HG02763 (cell line): ENCODE results near the gene PDCD2L.
"Not testable (repeated sequence)": the region's sequence is repeated elsewhere in the genome, so short reads cannot be mapped to it uniquely, and the experiment has no call there.

Experiments
- ATAC-seq: cut with Tn5 transposase; IDR thresholded peaks from one replicate; pipeline ENCODE4 v1.9.1; 2021; ENCODE audit warnings: mild to moderate bottlenecking, moderate library complexity; ENCODE audit not compliant: unreplicated experiment

Gene PDCD2L, protein sequence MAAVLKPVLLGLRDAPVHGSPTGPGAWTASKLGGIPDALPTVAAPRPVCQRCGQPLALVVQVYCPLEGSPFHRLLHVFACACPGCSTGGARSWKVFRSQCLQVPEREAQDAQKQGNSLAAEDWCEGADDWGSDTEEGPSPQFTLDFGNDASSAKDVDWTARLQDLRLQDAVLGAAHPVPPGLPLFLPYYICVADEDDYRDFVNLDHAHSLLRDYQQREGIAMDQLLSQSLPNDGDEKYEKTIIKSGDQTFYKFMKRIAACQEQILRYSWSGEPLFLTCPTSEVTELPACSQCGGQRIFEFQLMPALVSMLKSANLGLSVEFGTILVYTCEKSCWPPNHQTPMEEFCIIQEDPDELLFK

DNA sequence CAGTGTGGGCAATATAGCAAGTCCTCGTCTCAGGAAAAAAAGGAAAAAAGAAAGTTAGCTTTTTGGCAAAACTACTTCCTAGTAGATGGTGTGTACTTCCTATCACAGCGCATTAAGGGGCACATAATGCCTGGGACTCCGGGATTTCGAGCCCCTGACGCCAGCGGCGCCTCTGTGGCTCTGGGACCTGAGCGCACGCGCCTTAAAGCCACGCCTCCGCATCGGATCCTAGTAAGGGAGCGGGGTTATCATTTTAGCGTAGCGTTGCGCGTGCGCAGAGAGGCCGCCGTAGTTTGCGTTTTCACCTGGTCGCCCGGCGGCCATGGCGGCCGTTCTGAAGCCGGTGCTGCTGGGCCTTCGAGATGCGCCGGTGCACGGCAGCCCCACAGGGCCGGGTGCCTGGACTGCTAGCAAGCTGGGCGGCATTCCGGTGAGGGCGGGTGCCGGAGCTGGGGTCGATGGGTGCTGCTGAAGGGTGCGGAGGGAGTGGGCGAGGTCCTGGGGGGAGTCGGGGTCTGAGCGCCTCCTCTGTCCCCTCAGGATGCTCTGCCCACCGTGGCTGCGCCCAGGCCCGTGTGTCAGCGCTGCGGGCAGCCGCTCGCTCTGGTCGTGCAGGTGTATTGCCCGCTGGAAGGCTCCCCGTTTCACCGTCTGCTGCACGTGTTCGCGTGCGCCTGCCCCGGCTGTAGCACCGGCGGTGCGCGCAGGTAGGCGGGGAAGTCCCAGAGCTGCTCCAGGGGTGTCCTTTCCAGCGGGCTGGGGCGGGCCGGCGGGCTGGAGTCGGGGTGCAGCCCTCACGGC is at the start of gene PDCD2L:
Gene PDCD2L (plus strand): TSS at position 291 of the 801 bp plus-strand sequence. CDS start 32 bp downstream, at position 323.
- peak; percentile 79 for ATAC-seq

DNA sequence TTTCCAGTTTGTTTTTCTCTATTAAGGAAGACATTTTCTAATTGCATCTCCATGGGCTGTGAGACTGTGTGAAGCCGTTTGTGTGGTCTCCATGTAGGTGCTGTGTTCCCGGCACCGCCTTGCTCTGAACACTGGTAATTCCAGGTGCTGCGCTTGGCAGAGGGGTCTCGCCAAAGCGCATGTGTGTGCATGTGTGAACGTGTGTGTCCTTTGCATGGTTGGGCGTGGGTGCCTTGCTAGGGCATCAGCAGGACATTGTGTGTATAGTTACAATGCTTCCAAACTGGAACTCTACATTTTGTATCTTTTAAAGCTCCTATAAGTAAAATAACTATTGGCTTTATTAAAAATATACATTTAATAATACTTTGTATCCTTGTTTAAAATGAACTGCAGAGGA is 49.0 kb upstream of the PDCD2L start:
- no peak for ATAC-seq

DNA sequence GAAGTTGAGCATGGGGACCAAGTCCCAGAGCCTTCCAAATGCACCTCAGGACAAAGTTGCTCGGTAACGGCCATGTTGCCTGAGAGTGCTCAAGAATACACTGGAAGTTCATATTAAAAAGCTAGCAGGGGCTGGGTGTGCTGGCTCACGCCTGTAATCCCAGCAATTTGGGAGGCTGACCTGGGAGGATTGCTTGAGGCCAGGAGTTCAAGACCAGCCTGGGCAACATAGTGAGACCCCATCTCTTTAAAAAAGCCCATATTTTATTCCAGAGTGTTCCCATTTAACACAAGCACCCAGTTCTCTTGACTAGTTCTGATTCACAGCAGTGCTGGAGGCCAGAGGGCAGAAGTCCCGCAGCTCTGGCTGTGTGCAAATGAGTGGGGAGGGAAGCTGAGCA is 47.3 kb upstream of the PDCD2L start:
- no peak for ATAC-seq

DNA sequence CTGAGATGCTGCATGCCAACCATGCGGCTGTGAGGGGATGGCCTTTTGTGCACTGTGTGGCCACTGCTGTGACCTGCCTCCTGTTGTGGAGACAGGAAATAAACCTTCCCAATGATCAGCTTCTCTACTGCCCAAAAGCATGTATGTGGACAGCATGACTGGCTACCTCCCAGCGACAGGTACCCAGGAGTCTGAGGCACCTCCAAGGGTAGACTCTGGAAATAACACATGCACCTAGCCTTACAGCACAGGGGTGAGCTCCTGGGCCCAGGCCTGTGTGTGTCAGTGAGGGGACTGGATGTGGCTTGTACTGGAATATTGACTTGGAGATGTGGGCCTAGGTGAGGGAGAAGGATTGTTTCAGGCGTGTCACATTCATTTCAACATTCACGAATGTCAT is 46.8 kb upstream of the PDCD2L start:
- ATAC-seq = no peak

GRCh38 chr19:34359140-34359953 is 44.9 kb upstream of the PDCD2L start:
- ATAC-seq = peak; percentile 89

DNA sequence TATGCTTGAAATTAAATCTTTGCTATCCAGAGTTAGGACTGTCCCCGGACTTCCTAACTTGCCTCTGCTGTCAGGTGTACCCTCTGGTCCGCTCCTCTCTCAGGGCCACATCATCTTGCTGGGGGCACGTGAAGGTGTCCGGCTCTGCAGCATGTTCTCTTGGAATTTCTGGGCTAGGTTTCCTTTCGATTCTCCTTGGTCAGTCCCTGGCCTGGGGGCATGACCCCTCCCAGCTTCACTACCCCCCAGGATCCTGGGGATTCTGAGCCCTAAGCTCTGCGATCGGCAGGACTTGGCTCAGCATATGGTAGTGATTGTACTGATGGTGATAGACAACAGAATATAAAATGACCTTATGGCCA is 44.3 kb upstream of the PDCD2L start:
- no peak for ATAC-seq

DNA sequence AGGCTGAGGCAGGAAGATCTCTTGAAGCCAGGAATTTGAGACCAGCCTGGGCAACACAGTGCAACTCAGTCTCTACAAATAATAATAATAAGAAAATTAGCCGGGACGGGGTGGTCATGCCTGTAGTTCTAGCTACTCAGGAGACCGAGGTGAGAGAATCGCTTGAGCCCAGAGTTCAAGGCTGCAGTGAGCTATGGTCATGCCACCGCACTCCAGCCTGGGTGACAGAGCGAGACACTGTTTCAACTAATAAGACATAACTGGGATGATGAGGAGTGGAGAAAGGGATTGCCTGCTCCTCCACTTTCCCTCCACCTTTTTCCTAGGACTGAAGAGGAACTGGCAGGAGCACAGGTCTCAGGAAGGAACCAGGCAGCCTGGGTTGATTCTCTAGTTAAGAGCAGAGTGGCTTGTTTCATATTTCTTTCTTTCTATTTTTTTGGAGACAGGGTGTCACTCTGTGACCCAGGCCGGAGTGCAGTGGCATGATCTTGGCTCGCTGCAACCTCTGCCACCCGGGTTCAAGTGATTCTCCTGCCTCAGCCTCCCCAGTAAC is 43.8 kb upstream of the PDCD2L start:
- no peak for ATAC-seq

GRCh38 chr19:34362679-34363069 is 41.5 kb upstream of the PDCD2L start:
- ATAC-seq = no peak

DNA sequence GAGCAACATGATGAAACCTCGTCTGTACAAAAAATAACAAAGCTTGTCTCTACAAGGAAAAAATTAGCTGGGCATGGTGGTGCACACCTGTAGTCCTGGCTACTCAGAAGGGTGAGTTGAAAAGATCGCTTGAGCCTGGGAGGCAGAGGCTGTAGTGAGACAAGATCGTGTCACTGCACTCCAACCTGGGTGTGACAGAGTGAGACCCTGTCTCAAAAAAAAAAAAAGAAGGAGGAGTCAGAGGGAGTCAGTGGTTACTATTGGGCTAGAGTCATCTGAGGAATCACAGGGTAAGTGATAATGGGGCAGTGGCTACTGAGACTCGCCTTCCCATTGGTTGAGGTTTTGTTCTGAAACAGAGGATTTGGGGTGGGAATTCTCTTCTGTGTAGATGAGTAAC is 41.1 kb upstream of the PDCD2L start:
- no peak for ATAC-seq

- ATAC-seq = no peak
These were observed 40.3 kb upstream of the PDCD2L start for GRCh38 chr19:34363930-34364329.

DNA sequence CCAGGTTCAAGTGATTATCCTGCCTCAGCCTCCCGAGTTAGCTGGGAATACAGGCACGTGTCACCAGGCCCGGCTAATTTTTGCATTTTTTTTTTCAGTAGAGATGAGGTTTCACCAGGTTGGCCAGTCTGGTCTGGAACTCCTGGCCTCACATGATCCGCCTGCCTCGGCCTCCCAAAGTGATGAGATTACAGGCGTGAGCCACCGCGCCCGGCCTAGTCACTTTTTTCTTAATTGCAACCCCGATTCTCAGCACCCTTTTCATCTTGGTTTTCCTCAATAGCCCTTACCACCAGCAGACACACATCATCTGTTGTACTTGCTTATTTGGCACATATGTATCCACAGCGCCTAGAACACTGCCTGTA is 39.8 kb upstream of the PDCD2L start:
- ATAC-seq = no peak

- peak; percentile 77 for ATAC-seq
These were observed 39.3 kb upstream of the PDCD2L start, which contains the start of gene GPI for GRCh38 chr19:34364830-34365462. TSS of gene GPI (plus strand) at chr19:34365196. CDS start at chr19:34365267, 71 bp downstream.

DNA sequence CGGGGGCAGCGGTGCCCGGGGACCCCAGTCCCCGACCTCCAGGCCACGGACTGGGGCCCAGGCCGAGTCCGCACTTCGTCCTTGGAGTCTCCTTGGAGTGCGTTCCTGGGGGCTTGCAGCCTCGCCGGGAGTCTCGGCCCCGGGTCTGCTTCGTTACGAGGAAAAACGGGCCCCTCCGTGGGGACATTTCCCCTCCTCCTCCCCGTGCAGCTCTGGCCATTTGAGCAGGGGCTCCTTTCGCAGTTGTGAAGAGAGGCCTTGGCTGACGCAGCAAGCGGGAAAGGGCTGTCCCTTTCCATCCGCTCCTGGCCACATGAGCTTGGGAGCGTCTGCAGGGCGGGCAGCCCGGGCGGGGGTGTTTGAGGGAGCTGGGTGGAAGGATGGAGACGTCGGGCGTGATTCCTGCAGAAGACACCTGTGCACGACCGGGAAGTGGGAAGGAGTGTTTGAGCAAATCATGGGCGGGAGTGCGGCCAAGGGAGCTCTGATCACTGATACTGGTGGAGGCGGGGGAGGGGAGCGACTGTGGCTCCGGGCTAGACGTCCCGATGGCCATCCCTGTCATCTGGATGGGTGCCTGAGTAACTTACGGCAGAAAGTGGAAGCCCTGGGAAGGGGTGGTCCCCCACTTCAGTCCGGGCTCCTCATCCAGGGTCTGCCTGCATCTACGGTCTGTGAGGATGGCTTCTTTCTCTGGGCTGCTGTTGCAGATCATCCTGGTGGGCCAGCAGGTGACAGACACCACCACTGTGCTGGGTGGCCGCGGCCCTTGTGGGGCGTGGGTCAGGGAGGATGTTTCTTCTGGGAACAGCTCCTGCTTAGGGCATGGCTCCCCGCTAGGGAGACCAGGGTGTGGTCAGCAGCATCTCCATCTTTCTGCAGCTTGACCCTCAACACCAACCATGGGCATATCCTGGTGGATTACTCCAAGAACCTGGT is 38.5 kb upstream of the PDCD2L start:
- peak; percentile 11 for ATAC-seq

GRCh38 chr19:34366738-34367623 is 37.2 kb upstream of the PDCD2L start:
- ATAC-seq = no peak

GRCh38 chr19:34367624-34367957 is 36.6 kb upstream of the PDCD2L start:
- ATAC-seq = no peak

- no peak for ATAC-seq
These were observed 35.9 kb upstream of the PDCD2L start for GRCh38 chr19:34368338-34368737.

DNA sequence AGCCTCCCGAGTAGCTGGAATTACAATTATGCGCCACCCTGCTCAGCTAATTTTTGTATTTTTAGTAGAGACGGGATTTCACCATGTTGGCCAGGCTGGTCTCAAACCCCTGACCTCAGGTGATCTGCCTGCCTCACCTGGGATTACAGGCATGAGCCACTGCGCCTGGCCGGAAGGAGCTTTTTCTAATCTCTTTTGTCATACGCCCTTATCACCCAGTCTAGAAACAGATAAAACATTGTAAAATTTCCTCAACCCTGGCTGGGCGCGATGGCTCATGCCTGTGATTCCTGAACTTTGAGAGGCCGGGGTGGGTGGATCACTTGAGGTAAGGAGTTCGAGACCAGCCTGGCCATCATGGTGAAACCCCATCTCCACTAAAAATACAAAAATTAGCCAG is 35.0 kb upstream of the PDCD2L start:
- not testable (repeated sequence) for ATAC-seq

DNA sequence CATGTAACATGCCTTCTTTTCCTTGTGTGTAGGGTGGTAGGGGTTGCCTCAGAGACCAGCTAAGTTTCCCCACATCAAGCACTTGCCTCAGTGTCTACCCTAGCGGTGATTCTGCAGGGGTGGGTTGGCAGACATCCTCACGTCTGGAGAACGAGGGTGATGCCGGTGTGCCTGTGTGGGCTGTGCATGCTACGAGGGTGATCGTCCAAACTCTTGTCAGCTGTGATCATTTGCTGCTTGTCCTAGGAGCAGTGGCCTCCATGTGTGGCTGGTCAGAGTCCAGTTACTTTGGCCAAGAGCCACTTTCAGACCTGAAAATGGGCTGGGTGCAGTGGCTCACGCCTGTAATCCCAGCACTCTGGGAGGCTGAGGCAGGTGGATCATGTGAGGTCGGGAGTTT is 34.1 kb upstream of the PDCD2L start:
- no peak for ATAC-seq

GRCh38 chr19:34370983-34371382 is 33.2 kb upstream of the PDCD2L start:
- ATAC-seq = no peak
